Measurements from ENCODE around the gene MLLT6.

MLLT6 gene

GRCh38 chr17:38741921-38742410, 36.9 kb downstream of the MLLT6 start:
- no peak for DNase-seq (ENCODE audit: extremely low spot score)
- POLR2A ChIA-PET, result no interaction called here
- CTCF ChIA-PET, result no interaction called here
- no peak for TF ChIP-seq FOXA1 (IDR thresholded peaks at IDR 0.05)
- TF ChIP-seq FOXK2 (IDR thresholded peaks at IDR 0.05), result no peak

GRCh38 chr17:38742411-38743308, 37.6 kb downstream of the MLLT6 start:
- CTCF ChIA-PET, result no interaction called here
- TF ChIP-seq PKNOX1 (IDR thresholded peaks at IDR 0.05) (peak; percentile 53), ELF4 (IDR thresholded peaks at IDR 0.05) (no peak)
- DNase-seq (ENCODE audit: extremely low spot score), result no peak
- POLR2A ChIA-PET, result interaction anchor here (1.1 kb wide), 1 partner anchor 9 kb away, joined by 5 read pairs; the partner anchor contains the start of gene PSMB3

GRCh38 chr17:38743556-38744171, 38.6 kb downstream of the MLLT6 start:
- no peak for TF ChIP-seq FOXA1 (IDR thresholded peaks at IDR 0.05)
- no peak for TF ChIP-seq HDGF (IDR thresholded peaks at IDR 0.05; ENCODE audit: borderline replicate concordance)
- TF ChIP-seq SUZ12 (IDR thresholded peaks at IDR 0.05), result no peak
- no peak for TF ChIP-seq ZNF384 (IDR thresholded peaks at IDR 0.05)
- TF ChIP-seq L3MBTL2 (conservative IDR thresholded peaks at IDR 0.05), result no peak
- no peak for TF ChIP-seq LEF1 (IDR thresholded peaks at IDR 0.05; ENCODE audit: borderline replicate concordance)
- no peak for TF ChIP-seq BHLHE40 (IDR thresholded peaks at IDR 0.05; ENCODE audit: borderline replicate concordance)
- no peak for TF ChIP-seq ELF4 (IDR thresholded peaks at IDR 0.05)
- no peak for TF ChIP-seq CTBP1 (IDR thresholded peaks at IDR 0.05; ENCODE audit: borderline replicate concordance)
- TF ChIP-seq ARNT (IDR thresholded peaks at IDR 0.05), result no peak
- TF ChIP-seq FOXK2 (IDR thresholded peaks at IDR 0.05), result no peak
- CTCF ChIA-PET, result interaction anchor here (0.6 to 1.0 kb wide), 2 partner anchors 8 to 81 kb away, joined by 3 read pairs; no protein-coding TSS in a partner anchor
- POLR2A ChIA-PET, result interaction anchor here (1.1 to 1.4 kb wide), 2 partner anchors 8 to 12 kb away, joined by 5 read pairs; partner anchors contain the start of gene PSMB3
- DNase-seq (ENCODE audit: extremely low spot score), result no peak

GRCh38 chr17:38745545-38745944, 40.5 kb downstream of the MLLT6 start:
- CTCF ChIA-PET, result interaction anchor here (0.6 to 1.8 kb wide), 3 partner anchors 11 to 238 kb away, joined by 3 to 9 read pairs (median 3); partner anchors contain the start of gene CISD3
- no peak for TF ChIP-seq FOXK2 (IDR thresholded peaks at IDR 0.05)
- peak; percentile 36; the same call in 1 of the 2 replicates for TF ChIP-seq L3MBTL2 (conservative IDR thresholded peaks at IDR 0.05)
- no peak for TF ChIP-seq CTBP1 (IDR thresholded peaks at IDR 0.05; ENCODE audit: borderline replicate concordance)
- no peak for TF ChIP-seq TARDBP (IDR thresholded peaks at IDR 0.05)
- no peak for TF ChIP-seq SUZ12 (IDR thresholded peaks at IDR 0.05)
- no peak for TF ChIP-seq NFRKB (IDR thresholded peaks at IDR 0.05)
- TF ChIP-seq PKNOX1 (IDR thresholded peaks at IDR 0.05), result no peak
- TF ChIP-seq LEF1 (IDR thresholded peaks at IDR 0.05; ENCODE audit: borderline replicate concordance), result no peak
- no peak for DNase-seq (ENCODE audit: extremely low spot score)
- POLR2A ChIA-PET, result interaction anchor here (1.0 to 1.9 kb wide), 2 partner anchors 10 to 108 kb away, joined by 4 to 8 read pairs; partner anchors contain the start of gene RPL23

GRCh38 chr17:38746004-38746848, 41.2 kb downstream of the MLLT6 start:
- CTCF ChIA-PET, result interaction anchor here (0.6 to 1.8 kb wide), 2 partner anchors 11 to 238 kb away, joined by 3 to 9 read pairs; no protein-coding TSS in a partner anchor
- POLR2A ChIA-PET, result interaction anchor here (0.6 to 1.9 kb wide), 5 partner anchors 11 to 107 kb away, joined by 3 to 8 read pairs (median 3); partner anchors contain the start of genes PIP4K2B and RPL23
- TF ChIP-seq FOXM1 (IDR thresholded peaks at IDR 0.05; ENCODE audit: borderline replicate concordance), result no peak
- no peak for TF ChIP-seq HDGF (IDR thresholded peaks at IDR 0.05; ENCODE audit: borderline replicate concordance)
- no peak for TF ChIP-seq BHLHE40 (IDR thresholded peaks at IDR 0.05; ENCODE audit: borderline replicate concordance)
- TF ChIP-seq L3MBTL2 (conservative IDR thresholded peaks at IDR 0.05), result no peak
- TF ChIP-seq SP1 (IDR thresholded peaks at IDR 0.05), result no peak
- TF ChIP-seq PKNOX1 (IDR thresholded peaks at IDR 0.05), result no peak
- no peak for TF ChIP-seq SUZ12 (IDR thresholded peaks at IDR 0.05)
- TF ChIP-seq NFRKB (IDR thresholded peaks at IDR 0.05), result no peak
- no peak for TF ChIP-seq ARNT (IDR thresholded peaks at IDR 0.05)
- TF ChIP-seq CTBP1 (IDR thresholded peaks at IDR 0.05; ENCODE audit: borderline replicate concordance), result no peak
- TF ChIP-seq TARDBP (IDR thresholded peaks at IDR 0.05), result no peak
- TF ChIP-seq FOXK2 (IDR thresholded peaks at IDR 0.05), result no peak
- no peak for TF ChIP-seq ELF4 (IDR thresholded peaks at IDR 0.05)
- no peak for TF ChIP-seq FOXA1 (IDR thresholded peaks at IDR 0.05)
- no peak for TF ChIP-seq ZNF384 (IDR thresholded peaks at IDR 0.05)
- no peak for TF ChIP-seq LEF1 (IDR thresholded peaks at IDR 0.05; ENCODE audit: borderline replicate concordance)
- DNase-seq (ENCODE audit: extremely low spot score), result no peak

Measured in HEK293T (cell line).